ENCODE measurements around the gene PAPPA. TPM values are rescaled to one million over a fixed set of nuclear protein-coding genes. Genes with fewer than 3 reads are reported as not detected.

Gene PAPPA
- total RNA-seq, 2 donors from 2014 or later, result 1.8 to 5.7 TPM

GRCh38 chr9:116383133-116383532 is 229.5 kb downstream of the PAPPA start:
- no peak for DNase-seq (ENCODE audit: low spot score)
- H3K4me1 ChIP-seq, result no peaks in the 10 kb centered on the region
- H3K27me3 ChIP-seq, result no peaks in the 10 kb centered on the region
- H3K9me3 ChIP-seq, result no peaks in the 10 kb centered on the region
- H3K36me3 ChIP-seq, result peaks cover 4% of the 10 kb centered on the region
- no peak overlapping the region for H3K4me3 ChIP-seq
- H3K27ac ChIP-seq, result no peak overlapping the region
- TF ChIP-seq, protein P1, sequence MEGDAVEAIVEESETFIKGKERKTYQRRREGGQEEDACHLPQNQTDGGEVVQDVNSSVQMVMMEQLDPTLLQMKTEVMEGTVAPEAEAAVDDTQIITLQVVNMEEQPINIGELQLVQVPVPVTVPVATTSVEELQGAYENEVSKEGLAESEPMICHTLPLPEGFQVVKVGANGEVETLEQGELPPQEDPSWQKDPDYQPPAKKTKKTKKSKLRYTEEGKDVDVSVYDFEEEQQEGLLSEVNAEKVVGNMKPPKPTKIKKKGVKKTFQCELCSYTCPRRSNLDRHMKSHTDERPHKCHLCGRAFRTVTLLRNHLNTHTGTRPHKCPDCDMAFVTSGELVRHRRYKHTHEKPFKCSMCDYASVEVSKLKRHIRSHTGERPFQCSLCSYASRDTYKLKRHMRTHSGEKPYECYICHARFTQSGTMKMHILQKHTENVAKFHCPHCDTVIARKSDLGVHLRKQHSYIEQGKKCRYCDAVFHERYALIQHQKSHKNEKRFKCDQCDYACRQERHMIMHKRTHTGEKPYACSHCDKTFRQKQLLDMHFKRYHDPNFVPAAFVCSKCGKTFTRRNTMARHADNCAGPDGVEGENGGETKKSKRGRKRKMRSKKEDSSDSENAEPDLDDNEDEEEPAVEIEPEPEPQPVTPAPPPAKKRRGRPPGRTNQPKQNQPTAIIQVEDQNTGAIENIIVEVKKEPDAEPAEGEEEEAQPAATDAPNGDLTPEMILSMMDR (IDR thresholded peaks at IDR 0.05), result no peak

- TF ChIP-seq, protein P1 (IDR thresholded peaks at IDR 0.05), result no peak
- H3K9me3 ChIP-seq, result no peaks in the 10 kb centered on the region
- no peak overlapping the region for H3K27ac ChIP-seq
- H3K4me3 ChIP-seq, result no peak overlapping the region
- H3K36me3 ChIP-seq, result peaks cover 4% of the 10 kb centered on the region
- H3K4me1 ChIP-seq, result no peaks in the 10 kb centered on the region
- no peaks in the 10 kb centered on the region for H3K27me3 ChIP-seq
- DNase-seq (ENCODE audit: low spot score), result no peak
These were observed 230.3 kb downstream of the PAPPA start for GRCh38 chr9:116383936-116384335.

GRCh38 chr9:116387934-116388698 is 234.5 kb downstream of the PAPPA start:
- TF ChIP-seq, protein P1 (IDR thresholded peaks at IDR 0.05), result no peak
- Histone ChIP-seq H3K36me3 (no peaks in the 10 kb centered on the region), H3K4me1 (no peaks in the 10 kb centered on the region), H3K9me3 (no peaks in the 10 kb centered on the region), H3K27me3 (no peaks in the 10 kb centered on the region), H3K27ac (no peak overlapping the region), H3K4me3 (no peak overlapping the region)
- DNase-seq (ENCODE audit: low spot score), result no peak

GRCh38 chr9:116389541-116390302 is 236.1 kb downstream of the PAPPA start:
- Histone ChIP-seq H3K27ac (no peak overlapping the region), H3K36me3 (no peaks in the 10 kb centered on the region), H3K4me3 (no peak overlapping the region), H3K9me3 (no peaks in the 10 kb centered on the region), H3K27me3 (no peaks in the 10 kb centered on the region), H3K4me1 (no peaks in the 10 kb centered on the region)
- no peak for DNase-seq (ENCODE audit: low spot score)
- TF ChIP-seq, protein P1 (IDR thresholded peaks at IDR 0.05), result no peak

- H3K9me3 ChIP-seq, result no peaks in the 10 kb centered on the region
- DNase-seq (ENCODE audit: low spot score), result no peak
- no peaks in the 10 kb centered on the region for H3K4me1 ChIP-seq
- H3K27ac ChIP-seq, result no peak overlapping the region
- H3K36me3 ChIP-seq, result no peaks in the 10 kb centered on the region
- TF ChIP-seq, protein P1 (IDR thresholded peaks at IDR 0.05), result no peak
- no peak overlapping the region for H3K4me3 ChIP-seq
- H3K27me3 ChIP-seq, result no peaks in the 10 kb centered on the region
These were observed 237.0 kb downstream of the PAPPA start for GRCh38 chr9:116390303-116391228.
